HG03175 (cell line): ENCODE measurements around the gene DENND4A.

ENCODE experiments used
- ATAC-seq: cut with Tn5 transposase; IDR thresholded peaks from one replicate; pipeline ENCODE4 v1.9.1; 2021; ENCODE audit warnings: mild to moderate bottlenecking, moderate library complexity; ENCODE audit not compliant: unreplicated experiment

Gene DENND4A

DNA sequence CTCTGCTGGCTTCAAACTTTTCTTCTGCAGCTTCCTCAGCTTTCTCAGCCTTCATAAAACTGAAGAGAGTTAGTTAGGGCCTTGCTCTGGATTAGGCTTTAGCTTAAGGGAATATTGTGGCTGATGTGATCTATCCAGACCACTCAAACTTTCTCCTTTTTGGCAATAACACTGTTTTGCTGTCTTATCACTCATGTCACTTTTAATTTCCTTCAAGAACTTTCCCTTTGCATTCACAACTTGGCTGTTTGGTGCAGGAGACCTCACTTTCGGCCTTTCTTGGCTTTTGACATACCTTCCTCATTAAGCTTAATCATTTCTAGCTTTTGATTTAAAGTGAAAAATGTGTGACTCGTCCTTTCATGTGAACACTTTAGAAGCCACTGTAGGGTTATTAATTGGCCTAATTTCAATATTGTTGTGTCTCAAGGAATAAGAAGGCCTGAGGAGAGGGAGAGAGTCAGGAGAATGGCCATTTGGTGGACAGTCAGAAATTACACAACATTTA, 109.6 kb downstream of the DENND4A start:
- ATAC-seq: no peak

DNA sequence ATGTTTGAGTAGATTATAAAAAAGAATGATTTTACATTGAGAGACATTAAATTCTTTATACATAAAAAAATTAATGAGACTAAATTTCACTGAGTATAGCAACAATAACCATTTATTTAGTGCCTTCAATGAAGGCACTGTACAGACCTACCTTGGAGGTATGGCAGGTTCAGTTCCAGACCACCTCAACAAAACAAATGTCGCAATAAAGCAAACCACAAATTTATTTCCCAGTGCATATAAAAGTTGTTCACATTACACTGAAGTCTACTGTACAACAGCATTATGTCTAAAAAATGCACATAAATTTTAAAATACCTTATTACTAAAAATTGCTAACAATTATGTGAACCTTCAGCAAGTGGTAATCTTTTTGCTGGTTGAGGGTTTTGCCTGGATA, 111.5 kb downstream of the DENND4A start:
- ATAC-seq: no peak

DNA sequence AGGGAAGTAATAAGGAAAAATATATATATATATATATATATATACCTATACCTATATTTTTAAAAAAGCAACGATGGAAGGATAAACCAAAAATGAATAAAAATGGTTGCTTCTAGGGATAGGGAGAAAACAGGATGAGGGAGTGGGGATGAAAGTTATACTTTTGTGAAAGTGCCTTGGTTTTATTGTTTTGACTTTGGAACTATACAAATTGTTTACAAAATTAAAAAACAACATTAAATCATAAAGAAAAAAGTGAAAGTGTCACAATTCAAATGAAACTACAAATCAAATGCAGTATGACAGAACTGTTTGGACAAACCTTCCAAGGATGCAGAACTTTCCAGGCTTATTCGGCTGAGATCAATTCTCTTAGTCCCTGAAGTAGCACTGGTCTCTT, 116.0 kb downstream of the DENND4A start:
- no peak for ATAC-seq

DNA sequence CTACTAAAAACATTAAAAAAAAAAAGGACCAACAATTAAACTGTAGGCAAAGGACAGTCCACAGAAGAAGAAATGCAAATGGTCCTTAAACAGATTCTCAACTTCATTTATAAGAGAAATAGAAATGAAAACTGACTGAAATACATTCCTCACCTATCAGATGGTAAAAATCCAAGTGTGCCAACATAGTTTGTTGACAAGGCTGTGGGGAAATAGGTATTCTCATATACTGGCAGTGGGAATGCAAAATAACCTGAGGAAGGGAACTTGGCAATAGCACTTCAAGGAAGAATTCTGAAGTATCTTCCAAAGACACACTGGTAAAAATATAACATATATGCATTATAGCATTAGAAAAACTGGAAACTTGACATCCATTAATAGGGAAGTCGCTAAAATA, 116.5 kb downstream of the DENND4A start:
- ATAC-seq: no peak

DNA sequence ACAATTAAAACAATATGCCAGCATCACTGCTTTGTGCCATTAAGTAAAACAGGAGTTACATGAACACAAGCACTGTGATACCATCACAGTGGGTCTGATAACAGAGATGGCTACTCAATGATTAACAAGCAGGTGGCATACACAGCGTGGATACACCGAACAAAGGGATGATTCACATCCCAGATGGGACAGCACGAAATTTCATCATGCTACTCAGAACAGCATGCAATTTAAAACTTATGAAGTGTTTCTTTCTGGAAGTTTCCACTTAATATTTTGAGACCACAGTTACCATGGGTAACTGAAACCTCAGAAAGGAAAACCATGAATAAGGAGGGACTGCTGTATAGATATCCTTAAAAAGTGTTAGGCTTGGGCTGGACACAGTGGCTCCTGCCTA, 125.8 kb downstream of the DENND4A start:
- ATAC-seq: no peak

DNA sequence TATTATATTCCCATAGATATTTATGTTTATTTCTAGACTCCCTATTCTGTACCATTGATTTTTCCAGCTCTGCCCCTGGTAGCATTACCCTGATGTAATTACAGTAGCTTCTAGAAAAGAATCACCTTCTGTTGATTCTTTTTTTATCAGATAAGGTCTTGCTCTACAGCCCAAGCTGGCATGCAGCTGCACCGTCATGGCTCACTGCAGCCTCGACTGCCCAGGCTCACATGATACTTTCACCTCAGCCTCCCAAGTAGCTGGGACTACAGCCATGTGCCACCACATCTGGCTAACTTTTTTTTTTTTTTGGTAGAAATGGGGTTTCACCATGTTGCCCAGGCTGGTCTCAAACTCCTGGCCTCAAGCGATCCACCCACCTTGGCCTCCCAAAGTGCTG, 128.6 kb downstream of the DENND4A start:
- ATAC-seq: no peak

DNA sequence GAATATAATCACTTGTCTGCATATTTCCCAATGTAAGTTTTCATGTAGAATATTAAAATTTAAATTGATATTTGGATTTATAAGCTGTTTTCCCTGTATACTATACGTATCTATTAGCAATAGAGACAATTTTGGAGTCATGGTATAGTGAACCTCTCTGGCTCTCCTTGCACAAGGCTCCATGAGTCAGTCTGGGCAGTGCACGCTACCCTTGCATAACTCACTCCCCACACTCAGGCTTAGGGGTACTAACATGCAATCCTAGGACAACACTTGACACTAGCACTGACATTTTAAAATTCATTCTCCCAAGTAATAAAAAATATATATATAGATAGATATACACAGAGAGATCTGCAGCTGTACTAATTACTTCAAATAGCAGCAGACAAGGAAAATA, 131.2 kb downstream of the DENND4A start:
- no peak for ATAC-seq

DNA sequence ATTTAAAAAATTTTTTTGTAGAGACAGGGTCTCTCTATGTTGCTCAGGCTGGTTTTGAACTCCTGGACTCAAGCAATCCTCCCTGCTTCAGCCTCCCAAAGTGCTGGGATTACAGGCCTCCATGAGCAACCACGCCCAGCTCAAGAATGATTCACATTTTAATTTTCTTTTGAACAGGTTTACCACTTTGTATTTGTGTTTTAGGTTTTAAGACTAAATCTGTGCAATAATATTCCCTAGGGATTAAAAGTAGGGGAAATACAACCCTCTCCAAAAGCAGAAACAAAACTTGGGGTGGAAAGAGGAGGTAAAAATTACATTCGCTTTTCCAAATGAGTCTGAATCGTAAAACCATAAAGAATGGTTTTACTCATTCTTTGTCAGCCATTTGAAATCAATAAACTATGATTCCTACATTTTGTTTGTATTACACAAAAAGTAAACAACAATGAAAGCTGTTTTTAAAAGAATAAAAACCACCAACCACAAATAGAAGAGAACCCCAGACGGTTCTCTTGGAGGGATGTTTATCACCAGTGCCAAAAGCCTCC, 132.5 kb downstream of the DENND4A start:
- ATAC-seq: no peak

DNA sequence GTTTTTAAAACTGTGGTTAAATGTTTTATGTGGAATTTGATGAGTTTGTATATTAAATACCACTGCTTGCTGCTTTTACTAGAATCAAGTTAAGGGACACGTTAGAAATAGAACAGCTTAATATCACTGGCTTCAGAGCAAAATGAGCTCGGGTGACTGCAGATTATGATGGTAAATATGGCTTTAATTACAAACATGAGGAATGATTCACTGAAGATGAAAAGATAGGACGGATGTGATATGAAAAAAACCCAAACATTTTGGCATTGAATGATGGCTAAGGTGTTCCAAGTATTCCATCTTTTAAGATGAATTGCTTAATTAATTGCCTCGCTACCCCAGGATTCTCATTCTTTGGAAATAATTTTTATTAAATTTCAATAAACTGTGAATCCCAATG, 136.6 kb downstream of the DENND4A start:
- no peak for ATAC-seq

DNA sequence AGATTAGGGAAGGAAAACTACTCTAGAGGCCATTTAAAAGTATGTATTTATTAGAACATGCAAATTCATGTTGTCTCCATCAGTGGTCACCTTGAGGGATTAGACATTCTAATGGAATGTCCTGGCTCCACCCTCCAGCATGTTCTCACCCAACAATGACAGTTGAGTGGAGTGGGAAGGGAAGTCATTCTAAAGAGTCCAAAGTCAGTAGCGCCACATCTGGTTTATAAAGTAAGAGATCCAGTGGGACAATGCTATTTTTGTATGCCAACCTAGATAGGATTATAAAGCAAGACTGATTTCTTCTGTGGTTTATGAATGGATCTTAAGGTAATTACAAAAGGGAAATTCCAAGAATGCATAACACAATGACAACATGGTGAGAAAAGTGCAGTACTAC, 137.1 kb downstream of the DENND4A start:
- no peak for ATAC-seq

DNA sequence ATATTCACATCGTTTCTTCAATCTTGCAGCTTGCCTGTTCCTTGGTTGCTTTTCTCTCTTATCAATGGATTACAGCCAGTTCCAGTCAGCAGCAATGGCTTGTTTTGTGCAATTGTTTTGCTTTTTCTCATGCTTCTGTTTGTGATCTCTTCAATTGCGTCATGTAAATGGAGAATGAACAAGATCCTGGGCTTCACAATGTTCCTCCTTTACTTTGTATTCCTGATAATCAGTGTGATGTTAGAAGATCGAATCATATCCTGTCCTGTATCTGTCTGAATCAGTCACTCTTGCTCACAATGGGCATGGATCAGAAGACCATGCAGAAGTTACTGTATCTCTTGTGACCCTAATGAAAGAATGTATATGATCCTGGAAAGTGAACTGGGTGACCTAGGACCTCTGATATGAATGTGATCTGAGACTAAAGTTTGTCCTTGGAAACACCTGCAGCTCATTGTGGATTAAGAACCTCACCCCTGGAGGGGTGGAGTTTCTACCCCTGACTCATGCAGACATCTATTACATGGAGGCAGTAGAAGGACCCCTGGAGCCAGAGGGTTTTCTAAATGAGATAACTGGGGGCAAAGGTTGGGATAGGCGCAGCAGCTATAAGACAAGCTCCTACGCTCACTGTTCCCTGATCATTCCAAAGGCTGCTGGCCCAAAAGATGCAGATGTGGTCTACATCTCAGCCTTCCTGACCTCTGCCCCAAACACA, 138.1 kb downstream of the DENND4A start:
- no peak for ATAC-seq

DNA sequence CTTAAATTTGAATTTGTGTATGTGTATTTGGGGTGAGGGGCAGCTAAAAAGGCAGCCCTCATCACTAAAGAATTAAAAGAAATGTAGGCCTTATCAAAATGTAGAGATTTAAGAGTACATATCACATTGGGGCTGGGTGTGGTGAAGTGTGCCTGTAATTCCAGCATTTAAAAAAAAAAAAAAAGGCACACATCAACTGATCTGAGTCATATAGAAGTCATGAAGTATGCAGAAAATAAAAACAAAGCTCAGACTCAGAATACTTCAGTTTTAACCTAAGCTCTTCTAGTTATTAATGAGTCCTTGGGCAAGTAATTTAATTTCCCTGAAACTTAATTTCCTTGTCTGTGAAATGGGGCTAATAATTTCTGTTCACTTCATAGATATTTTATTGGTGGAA, 138.8 kb downstream of the DENND4A start:
- no peak for ATAC-seq

DNA sequence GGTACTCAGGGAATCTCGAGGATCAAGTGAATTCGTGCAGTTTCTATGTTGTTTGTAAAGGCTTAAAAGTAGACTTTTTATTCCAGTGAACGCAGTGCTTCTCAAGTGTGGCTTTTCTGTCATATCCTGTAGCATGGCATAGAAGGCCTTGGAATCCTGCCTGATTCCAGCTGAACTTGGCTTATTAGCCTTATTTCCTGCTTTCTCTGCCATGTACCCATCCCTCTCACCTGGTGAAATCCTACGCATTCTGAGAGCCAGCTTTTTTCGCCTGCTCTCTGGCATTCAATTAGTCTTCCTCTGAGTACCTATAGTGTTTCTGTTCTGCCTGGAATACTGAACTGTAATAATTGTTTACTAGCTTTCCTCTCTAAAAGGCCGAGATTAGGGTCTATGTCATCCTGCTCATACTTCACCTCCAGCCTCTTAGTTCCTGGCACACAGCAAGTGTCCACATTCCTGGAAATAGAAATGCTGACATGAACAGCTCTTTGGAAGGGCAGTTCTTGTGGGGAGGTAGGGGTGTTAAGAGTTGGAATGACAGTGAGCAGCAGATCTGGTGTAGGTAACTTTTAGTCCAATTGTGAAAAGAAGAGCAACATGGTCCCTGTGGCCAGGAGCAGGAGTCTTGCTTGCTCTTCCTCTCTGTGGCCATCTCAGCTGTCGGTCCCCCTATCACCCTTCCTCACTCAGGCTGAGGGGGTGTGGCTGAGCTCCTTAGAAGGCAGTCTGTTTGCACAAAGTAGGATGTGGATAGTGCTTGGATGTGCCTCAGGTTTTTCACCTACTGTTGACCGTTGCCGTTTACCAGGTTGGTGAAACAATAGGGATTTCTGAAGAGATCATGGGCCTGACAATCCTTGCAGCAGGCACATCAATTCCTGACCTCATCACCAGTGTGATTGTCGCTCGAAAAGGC, 140.0 kb downstream of the DENND4A start:
- no peak for ATAC-seq

DNA sequence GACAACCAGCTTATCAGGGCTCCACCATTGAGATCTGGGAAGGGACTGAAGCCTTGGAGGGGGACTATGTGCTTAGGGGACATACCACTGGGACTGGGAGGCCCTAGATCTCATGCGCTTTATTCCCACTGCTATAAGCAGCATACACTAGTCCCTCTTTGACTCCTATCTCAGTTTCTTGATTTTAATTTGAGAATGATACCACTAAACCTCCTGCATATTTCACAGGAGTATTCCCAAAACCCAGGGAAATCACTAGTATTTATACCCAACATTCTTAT, 141.1 kb downstream of the DENND4A start:
- no peak for ATAC-seq

DNA sequence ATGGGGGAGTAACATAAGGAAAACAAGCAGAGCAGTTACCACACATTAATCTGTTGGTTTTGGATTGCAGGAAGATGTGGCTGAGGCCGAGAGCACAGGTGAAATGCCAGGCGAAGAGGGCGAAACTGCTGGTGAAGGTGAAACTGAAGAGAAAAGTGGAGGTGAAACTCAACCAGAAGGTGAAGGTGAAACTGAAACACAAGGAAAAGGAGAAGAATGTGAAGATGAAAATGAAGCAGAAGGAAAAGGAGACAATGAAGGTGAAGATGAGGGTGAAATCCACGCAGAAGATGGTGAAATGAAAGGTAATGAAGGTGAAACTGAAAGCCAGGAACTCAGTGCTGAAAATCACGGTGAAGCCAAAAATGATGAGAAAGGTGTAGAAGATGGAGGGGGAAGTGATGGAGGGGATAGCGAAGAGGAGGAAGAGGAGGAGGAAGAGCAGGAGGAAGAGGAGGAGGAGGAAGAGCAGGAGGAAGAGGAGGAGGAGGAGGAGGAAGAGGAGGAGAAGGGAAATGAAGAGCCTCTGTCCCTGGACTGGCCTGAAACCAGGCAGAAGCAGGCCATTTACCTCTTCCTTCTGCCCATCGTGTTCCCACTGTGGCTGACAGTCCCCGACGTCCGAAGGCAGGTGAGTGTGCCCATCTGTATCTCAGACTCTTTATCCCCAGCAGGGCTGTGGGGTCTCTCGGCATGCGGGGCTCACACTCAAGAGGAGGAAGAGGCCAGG, 141.6 kb downstream of the DENND4A start:
- no peak for ATAC-seq

DNA sequence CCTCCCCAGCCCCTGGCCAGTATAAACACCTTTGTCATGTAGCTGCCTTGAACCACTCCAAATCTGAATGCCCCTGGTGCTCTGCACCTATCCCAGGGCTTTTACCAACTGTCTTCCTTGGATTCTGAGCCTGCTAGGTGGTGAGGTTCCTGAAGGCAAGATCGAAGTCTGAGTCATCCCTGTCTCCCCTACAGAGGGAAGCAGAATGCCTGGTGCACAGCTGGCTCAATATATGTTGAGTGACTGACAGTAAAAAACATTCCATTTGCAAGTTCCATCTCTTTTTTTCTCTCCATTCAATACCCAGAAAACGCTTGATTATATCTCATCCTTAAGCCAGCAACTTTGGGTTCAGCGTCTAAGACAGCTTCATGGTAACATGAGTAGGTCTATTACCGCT, 145.6 kb downstream of the DENND4A start:
- no peak for ATAC-seq

DNA sequence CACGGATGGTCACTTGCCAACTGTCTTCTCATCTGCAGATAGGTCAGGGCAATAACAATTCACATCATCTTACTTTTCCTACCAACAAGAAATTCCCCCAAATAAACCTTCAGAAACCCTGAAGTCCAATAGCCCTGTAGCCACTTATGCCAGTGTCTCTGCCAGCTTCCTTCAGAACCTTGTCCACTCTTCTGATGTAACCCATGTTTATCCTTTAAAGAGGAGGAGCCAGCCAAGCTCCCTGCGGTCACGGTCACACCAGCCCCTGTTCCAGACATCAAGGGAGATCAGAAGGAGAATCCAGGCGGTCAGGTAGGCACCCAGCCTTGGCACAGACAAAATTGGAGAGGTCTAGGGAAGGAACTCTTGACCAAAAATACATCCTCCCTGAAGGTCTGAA, 146.7 kb downstream of the DENND4A start:
- no peak for ATAC-seq

DNA sequence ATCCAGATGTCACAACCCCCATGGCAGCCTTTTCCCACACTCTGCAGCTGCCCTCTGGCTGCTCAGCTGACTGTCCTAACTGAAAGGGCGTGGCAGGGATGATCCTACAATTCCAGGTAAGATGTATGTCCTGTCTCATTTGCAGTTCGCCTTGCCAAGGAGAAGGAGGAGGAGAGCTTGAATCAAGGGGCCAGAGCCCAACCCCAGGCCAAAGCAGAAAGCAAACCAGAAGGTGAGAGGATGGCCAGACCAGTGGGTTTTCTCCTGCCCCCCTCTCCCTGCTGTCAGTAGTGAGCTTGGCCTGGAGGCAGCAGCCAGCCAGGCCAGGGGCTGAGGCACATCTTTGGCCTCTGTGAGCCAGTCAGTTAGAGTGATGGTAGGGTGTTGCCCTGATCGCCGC, 147.8 kb downstream of the DENND4A start:
- ATAC-seq: no peak

DNA sequence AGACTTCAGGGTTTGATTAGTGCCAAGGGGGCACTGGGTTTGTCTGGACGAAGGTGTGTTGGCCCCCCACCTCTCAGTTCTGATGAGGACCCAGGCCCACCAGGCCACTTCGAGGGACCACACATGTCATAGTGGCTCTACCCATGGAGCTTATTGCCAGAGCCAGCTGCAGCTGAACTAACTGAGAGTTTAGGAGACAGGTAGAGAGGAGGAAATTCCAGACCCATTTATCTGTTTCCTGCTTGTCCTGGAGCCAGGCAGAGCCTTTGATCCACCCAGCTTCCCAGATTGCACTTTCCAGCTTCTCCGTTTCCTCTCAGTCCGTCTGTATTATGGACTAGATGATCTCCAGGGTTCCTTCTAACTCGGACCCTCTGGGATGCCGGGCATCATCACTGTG, 149.5 kb downstream of the DENND4A start:
- no peak for ATAC-seq

DNA sequence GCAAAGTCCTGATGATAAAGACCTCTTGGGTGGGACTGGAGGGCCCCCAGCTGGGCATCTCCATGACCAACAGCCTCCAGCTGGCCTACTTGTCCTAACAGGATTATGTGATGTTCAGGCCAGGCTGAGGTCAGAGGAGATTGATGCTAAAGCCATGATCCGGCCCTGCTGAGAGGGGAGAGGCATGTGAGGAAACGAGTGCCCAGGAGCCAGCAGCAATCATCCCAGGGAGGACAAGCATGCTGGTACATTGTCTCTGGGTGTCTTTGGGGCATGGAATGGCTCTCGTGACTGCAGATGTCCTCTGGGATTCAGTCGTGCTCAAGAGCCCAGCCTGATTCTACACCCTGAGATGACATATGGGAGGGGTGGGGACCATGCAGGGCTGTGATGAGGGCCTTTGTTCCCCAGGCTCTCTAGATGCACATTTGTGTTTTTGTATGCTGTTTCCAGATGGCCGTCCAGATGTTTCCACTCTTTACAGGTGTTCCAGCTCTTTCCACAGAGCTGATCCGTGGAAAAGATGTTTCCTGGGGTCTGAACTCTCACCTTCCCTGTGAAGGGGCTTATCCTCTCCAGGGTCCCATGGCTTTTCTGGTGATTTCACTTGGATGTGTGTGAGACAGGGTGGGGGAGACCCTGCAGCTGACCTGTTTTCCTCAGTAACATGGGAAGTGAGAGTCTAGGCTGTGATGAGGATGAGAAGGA, 150.2 kb downstream of the DENND4A start:
- ATAC-seq: no peak

DNA sequence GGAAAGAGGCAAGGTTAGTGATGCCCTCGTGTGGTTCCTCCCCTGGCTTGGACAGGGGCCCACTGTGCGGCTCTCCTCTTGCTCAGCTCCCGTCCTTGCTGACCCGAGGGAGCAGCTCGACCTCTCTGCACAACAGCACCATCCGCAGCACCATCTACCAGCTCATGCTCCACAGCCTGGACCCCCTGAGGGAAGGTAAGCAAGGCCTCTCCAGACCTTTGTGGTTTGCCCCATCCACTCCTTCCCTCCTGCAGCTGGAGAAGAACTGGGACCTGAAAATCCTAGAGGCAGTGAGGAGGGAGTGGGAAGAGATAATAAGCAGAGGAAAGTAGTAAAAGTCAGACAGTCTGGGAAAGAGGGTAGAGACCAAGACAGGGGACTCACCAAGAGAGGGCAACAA, 152.6 kb downstream of the DENND4A start:
- no peak for ATAC-seq
